ENCODE data around the gene MAGI3. TPM values are rescaled to one million over a fixed set of nuclear protein-coding genes. Genes with fewer than 3 reads are reported as not detected.

The MAGI3 gene
- total and polyA plus RNA-seq, 3 experiments from 2014 or later: 1.8 to 3.2 (median 3.1) TPM

DNA sequence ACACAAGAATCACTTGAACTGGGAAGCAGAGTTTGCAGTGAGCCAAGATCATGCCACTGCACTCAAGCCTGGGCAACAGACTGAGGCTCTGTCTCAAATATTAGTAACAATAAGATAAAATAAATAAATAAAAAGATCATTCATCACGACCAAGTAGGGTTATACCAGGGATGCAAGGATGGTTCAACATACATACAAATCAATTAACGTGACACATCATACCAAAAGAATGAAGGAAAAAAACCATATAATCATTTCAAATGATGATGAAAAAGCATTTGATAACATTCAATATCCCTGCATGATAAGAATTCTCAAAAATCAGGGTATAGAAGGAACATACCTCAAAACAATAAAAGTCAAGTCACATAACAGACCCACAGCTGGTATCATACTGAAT lies 330.7 kb downstream of the MAGI3 start:
- ChIA-PET POLR2A (no interaction called here), CTCF (no interaction called here)
- Histone ChIP-seq H3K9me3 (ENCODE audit: low read length) (no peaks in the 10 kb centered on the region), H3K27ac (ENCODE audit: low read depth, low read length) (no peak overlapping the region), H3K4me1 (ENCODE audit: insufficient read depth, low read length) (no peaks in the 10 kb centered on the region), H3K4me3 (ENCODE audit: low read length) (no peak overlapping the region), H3K36me3 (ENCODE audit: insufficient read depth, low read length) (no peaks in the 10 kb centered on the region), H3K27me3 (ENCODE audit: insufficient read depth, low read length, poor library complexity, severe bottlenecking) (no peaks in the 10 kb centered on the region)
- H3K4me1 Mint-ChIP-seq: peaks cover under 1 to 1% (median under 1%) of the 10 kb centered on the region in 3 donors
- peaks cover 0 to 12% (median 4%) of the 10 kb centered on the region in 5 donors for H3K9me3 Mint-ChIP-seq
- no peak for DNase-seq
- no peaks in the 10 kb centered on the region for H3K27me3 Mint-ChIP-seq
- no peak overlapping the region for H3K27ac Mint-ChIP-seq
- H3K4me3 Mint-ChIP-seq: no peak overlapping the region
- H3K36me3 Mint-ChIP-seq: peaks cover 45 to 64% (median 63%) of the 10 kb centered on the region in 3 donors

DNA sequence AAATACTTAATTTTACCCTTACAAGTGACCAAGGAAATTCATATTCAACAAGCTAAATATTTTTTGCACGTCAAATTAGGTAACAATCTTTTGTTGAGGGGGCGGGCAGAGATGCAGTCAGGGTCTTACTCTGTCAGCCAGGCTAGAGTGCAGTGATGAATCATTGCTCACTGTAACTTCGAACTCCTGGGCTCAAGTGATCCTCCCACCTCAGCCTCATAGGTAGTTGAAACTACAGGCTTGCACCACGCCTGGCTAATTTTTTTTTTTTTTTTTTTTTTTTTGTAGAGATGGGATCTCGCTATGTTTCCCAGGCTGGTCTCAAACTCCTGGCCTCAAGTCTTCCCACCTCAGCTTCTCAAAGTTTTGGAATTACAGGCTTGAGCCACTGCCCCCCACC lies 342.5 kb downstream of the MAGI3 start:
- H3K27me3 Mint-ChIP-seq: no peaks in the 10 kb centered on the region
- no peaks in the 10 kb centered on the region for H3K4me1 ChIP-seq (ENCODE audit: insufficient read depth, low read length)
- H3K27me3 ChIP-seq (ENCODE audit: insufficient read depth, low read length, poor library complexity, severe bottlenecking): no peaks in the 10 kb centered on the region
- no peak overlapping the region for H3K4me3 ChIP-seq (ENCODE audit: low read length)
- H3K36me3 ChIP-seq (ENCODE audit: insufficient read depth, low read length): no peaks in the 10 kb centered on the region
- no peak overlapping the region for H3K27ac Mint-ChIP-seq
- H3K4me3 Mint-ChIP-seq: no peak overlapping the region
- no peak for DNase-seq
- H3K9me3 Mint-ChIP-seq: no peaks in the 10 kb centered on the region
- ChIA-PET POLR2A (no interaction called here), CTCF (no interaction called here)
- peaks cover 7 to 55% (median 10%) of the 10 kb centered on the region in 3 donors for H3K36me3 Mint-ChIP-seq
- no peak overlapping the region for H3K27ac ChIP-seq (ENCODE audit: low read depth, low read length)
- no peaks in the 10 kb centered on the region for H3K9me3 ChIP-seq (ENCODE audit: low read length)
- H3K4me1 Mint-ChIP-seq: peaks cover 0 to 2% (median 0%) of the 10 kb centered on the region in 3 donors

GRCh38 chr1:113734357-113735055 lies 344.2 kb downstream of the MAGI3 start:
- H3K27me3 ChIP-seq (ENCODE audit: insufficient read depth, low read length, poor library complexity, severe bottlenecking): no peaks in the 10 kb centered on the region
- Mint-ChIP-seq H3K4me1 (peaks cover 0 to 2% (median 0%) of the 10 kb centered on the region in 3 donors), H3K36me3 (peaks cover 0 to 49% (median 7%) of the 10 kb centered on the region in 3 donors), H3K4me3 (no peak overlapping the region), H3K9me3 (no peaks in the 10 kb centered on the region), H3K27ac (peak overlapping the region in 3 of 8 donors; percentile 11 to 61 (median 25)), H3K27me3 (no peaks in the 10 kb centered on the region)
- CTCF ChIA-PET: no interaction called here
- H3K4me3 ChIP-seq (ENCODE audit: low read length): no peak overlapping the region
- POLR2A ChIA-PET: no interaction called here
- no peaks in the 10 kb centered on the region for H3K4me1 ChIP-seq (ENCODE audit: insufficient read depth, low read length)
- H3K27ac ChIP-seq (ENCODE audit: low read depth, low read length): no peak overlapping the region
- H3K9me3 ChIP-seq (ENCODE audit: low read length): no peaks in the 10 kb centered on the region
- no peak for DNase-seq
- no peaks in the 10 kb centered on the region for H3K36me3 ChIP-seq (ENCODE audit: insufficient read depth, low read length)
